ENCODE measurements around the gene EYS. TPM values are rescaled to one million over a fixed set of nuclear protein-coding genes. Genes with fewer than 3 reads are reported as not detected.

Gene EYS
- total and polyA plus RNA-seq, 2 of the 8 experiments (the other 6 are each of a cell fraction or from before 2014, with no cell fraction given), result 0.05 to 0.13 TPM

DNA sequence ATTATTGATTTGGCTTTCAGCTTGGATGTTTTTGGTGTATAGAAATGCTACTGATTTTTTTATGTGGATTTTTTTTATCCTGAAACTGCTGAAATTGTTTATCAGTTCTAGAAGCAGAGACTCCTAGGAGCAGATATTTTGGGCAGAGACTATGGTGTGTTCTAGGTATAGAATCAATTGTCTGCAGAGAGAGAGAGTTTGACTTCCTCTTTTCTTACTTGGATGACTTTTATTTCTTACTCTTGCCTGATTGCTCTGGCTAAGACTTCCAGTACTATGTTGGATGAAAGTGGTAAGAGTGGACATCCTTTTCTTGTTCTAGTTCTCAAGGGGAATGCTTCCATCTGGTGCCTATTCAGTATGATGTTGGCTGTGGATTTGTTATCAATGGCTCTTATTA is 1700.8 kb downstream of the EYS start (continued):
- TF ChIP-seq E2F6 (IDR thresholded peaks at IDR 0.05) (no peak), SAP30 (IDR thresholded peaks at IDR 0.05; ENCODE audit: insufficient read depth, insufficient replicate concordance, low read length) (no peak)

Measured in H1 (cell line).